ENCODE data around the gene GIGYF1.

GIGYF1 gene

DNA sequence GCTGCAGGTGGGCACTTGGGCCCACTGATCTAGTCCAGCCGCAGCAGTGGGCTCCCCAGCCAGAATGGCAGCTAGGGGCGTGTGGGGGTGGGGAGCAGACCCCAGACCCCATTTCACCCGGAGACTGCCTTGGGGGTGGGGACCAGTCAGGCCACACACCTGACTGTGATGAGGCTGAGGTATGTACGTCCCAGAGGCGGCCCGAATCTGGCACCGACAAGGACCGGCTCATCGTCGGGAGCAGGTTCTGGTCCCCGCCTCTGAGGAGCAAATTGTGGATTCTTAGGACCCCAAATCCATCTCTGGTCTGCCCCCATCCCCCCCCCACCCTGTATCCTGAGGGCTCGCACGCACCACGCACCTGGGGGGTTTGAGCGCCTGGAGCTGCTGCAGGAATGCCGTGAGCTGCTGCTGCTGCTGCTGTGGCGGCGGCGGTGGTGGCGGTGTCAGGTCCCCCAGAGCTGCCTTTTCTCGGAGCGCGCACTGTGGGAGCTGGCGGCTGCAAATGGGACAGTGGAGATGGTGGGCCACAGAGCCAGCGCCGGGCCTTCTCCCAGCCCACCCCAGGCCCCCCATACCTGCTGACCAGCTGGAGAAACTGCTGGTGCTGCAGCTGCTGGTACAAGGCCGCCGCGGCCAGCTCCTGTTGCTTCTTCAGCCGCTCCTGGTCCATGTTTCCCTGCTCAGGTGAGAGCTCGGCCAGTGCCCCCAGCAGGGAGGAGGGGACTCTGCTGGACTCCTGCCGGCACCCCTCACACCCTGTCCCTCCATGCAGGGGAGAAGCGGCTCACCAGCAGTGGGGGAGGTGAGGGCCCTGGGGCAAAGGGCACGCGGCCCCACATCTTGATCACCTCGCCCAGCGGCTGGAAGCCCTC is 10.2 kb downstream of the GIGYF1 start:
- DNase-seq, result no peak

DNA sequence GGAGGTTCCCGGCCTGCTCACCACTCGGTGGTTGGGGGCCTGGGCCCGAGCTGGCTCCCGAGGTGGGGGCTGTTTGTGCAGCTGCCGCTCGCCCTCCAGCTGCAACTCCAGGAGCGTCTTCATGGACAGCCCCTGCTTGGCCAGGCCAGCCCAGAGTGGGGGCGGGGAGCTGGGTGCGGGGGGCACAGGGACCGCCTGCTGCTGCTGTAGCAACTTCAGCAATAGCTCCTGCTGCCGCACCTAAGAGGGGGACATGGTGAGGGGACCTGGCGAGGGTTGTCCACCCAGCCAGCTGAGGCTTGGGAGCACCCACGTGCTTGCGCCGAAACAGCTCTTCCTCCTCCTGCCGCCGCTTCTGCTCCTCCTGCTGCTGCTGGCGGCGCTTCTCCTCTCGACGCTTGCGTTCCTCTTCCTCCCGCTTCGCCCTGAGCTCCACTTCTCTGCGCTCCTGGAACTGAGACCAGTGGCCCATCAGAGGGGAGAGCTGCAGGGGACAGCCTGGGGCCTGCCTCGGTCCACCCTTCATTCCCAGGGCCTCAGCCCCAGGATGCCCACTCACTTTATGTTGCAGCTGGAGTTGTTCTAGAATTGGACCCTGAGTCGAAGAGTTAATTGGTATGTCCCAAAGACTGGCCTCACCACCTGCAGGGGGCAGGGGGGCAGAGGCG is 10.9 kb downstream of the GIGYF1 start:
- no peak for DNase-seq

GRCh38 chr7:100682228-100682741 is 11.8 kb downstream of the GIGYF1 start:
- DNase-seq, result no peak

DNA sequence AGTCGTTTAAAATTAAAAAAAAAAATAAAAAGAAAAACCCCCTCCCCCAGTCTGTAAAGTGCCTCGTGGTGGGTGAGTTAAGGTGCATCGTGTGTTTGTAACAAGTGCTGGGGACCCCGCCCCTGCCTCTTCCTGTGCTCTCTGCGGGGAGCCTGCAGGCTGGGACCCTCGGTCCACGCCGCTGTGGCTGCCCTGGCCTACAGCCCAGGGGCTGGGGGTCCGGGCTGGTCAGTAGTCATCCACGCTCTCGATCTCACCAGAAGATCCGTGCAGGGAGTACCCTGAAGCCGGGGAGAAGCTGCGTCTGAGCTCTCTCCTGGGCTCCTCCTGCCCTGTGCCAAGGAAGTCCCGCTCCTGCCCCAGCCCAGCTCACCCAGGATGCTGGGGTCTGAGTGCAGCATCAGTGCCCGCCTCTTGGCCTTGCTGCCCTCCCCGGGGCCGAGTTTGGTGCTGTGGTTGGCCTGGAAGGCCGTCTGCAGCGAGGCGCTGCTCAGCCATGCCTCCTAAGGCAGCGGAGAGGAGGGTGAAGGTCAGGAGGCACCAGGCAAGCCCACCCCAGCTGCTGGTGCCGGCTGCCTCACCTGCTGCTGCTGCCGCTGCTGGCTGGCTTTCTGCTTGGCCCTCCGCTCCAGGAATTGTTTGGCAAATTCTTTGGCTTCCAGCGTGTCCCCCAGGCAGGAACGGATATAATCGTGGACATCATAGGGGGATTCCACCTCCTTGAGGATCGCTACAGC is 12.4 kb downstream of the GIGYF1 start:
- no peak for DNase-seq

GRCh38 chr7:100680576-100681271 is 13.3 kb downstream of the GIGYF1 start:
- DNase-seq, result no peak

- no peak for DNase-seq
These were observed 14.0 kb downstream of the GIGYF1 start for GRCh38 chr7:100679927-100680575.

DNA sequence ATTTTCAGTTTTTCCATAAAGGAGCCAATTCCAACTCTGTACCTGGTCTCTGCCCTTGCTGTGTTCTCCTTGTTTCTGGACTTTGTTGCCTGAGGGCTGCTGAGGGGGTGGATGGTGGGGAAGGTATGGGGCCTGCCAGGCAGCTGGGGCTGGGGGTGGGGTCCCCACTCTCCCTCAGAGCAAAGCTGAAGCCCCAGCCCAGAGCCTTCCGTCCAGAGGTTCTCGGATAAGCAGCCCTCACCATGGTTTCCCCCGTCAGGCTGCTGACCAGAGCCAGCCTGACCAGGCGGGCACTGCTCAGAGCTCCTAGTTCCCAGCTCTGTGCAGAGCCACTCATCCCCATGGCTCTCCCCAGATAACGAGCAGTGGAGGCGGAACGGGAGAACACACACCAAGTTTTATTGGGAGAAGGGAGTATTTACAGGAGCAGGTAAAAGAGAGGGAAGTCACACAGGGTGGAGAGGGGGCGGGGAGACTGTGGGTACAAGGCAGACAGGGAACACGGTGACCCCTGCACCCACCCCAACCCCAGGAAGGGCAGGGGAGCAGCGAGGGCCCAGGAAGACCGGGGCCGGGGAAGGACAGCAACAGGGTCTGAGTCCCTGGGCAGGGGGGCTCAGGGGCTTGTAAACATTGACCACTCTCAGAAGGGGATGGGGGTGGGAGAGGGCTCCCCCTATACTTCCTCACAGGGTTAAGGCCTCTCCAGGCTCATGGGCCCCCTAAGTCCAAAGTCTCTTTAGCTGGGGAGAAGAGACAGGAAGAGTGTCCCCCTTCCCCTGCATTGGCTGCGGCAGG is 14.7 kb downstream of the GIGYF1 start:
- DNase-seq, result no peak

DNA sequence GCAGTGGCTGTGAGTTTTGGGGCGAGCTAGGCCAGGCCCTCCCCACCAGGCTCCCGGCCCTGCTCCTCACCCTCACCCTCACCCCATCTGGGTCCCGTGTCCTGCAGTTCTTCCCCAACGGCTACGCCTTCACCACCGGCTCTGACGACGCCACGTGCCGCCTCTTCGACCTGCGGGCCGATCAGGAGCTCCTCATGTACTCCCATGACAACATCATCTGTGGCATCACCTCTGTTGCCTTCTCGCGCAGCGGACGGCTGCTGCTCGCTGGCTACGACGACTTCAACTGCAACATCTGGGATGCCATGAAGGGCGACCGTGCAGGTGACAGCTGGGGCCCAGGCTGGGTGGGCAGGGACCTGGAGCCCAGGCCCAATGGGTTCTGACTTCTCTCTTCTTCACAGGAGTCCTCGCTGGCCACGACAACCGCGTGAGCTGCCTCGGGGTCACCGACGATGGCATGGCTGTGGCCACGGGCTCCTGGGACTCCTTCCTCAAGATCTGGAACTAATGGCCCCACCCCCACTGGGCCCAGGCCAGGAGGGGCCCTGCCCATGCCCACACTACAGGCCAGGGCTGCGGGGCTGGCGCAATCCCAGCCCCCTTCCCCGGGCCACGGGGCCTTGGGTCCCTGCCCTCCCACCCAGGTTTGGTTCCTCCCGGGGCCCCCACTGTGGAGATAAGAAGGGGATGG is 15.6 kb downstream of the GIGYF1 start:
- no peak for DNase-seq

GRCh38 chr7:100677308-100678267 is 16.5 kb downstream of the GIGYF1 start:
- no peak for DNase-seq

DNA sequence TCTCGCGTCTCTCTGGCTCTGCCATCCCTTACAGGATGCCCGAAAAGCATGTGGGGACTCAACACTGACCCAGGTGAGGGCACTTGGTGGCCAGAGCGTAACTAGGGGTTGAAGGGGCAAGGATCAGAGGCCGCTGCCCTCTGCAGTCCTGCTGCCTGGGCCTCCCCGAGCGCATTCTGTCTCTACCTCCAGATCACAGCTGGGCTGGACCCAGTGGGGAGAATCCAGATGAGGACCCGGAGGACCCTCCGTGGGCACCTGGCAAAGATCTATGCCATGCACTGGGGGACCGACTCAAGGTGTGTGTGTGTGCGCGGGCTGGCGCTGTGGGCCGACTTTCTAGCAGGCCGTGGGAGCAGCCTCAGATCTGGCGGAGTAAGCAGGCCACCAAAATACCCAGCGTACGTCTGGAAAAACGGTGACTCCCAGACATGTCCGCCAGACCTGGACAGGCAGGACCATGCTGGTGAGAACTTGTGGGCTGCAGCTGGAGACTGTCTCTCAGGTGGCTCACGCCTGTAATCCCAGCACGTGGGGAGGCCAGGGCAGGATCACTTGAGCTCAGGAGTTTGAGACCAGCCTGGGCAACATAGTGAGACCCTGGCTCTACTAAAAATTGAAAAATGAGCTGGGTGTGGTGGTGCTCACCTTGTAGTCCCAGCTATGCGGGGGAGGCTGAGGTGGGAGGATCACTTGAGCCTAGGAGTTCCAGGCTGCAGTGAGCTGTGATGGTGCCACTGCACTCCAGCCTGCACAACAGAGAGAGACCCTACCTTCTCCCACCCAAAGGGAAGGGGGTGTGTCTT is 17.3 kb downstream of the GIGYF1 start:
- DNase-seq, result no peak

GRCh38 chr7:100675581-100676350 is 18.3 kb downstream of the GIGYF1 start:
- no peak for DNase-seq

DNA sequence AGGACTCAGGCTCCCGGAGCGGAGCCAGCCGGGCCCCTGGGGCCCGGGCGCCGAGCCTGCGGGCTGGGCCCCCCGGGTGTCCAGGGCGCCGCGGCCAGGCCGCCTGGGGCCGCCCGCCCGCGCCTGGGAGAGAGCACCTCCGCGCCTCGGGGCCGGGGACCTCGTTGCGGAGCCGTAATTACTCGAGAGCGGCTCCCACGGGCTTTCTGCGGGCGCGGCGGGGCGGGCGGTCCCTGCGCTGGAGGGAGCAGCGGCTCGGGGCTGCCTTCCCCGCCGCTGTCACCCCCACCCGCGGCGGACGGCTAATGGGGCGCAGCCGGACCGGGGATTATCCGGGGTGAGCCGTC is 19.0 kb downstream of the GIGYF1 start:
- DNase-seq, result no peak

DNA sequence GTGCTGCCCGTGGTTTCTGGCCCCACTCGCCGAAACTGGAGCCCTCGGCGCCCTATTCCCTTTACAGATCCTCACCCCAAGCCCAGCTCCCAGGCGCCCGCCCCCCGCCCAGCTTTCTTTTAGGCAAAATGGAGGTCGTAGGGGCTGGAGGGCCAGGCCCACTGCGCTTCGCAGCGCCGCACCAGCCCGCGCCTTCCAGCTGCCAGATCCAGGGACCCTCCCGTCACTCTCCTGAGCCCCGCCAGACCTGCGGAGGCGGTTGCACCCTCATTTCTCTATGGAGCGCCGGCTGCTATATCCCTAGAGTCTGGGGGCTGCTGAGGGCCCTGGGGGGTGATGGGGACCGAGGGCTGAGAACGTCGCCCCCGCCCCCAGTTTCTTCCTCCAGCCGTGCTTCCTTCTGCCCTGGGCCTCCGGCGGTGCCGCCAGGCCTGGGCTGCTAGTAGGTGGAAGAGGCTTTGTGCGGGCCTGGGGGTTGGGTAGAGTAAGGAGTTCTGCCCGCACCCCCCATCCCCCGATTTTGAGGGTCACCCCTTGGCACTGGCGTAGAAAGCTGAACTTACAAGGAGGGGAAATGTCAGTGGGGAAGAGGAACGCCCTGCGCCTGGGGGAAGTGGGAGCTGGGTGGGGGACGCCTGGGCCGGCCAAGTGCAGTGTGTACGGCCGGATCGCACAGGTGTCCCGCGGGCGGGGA is 19.5 kb downstream of the GIGYF1 start:
- no peak for DNase-seq

DNA sequence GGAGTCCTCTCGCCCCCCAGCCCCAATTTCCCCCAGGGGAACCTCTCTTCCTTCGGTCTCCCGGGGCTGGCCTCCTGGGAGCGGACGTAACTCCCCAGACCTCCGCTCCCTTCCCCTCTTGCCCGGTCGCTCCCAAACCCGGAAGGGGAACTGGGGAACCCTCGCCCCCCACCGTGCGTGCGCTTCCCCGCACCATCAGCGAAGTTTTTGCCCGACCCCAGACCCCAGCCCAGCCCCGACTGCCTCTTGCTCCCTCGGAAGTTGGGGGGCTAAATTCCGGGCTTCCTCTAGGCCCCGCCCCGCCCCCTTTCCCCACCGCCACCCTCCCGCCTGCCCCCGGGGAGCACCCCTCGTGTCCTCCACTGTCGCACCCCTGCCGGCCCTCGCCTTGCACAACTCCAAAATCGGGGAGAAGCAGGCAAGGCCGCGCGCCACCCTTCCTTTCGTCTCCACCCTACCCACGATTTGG is 20.1 kb downstream of the GIGYF1 start:
- no peak for DNase-seq

DNA sequence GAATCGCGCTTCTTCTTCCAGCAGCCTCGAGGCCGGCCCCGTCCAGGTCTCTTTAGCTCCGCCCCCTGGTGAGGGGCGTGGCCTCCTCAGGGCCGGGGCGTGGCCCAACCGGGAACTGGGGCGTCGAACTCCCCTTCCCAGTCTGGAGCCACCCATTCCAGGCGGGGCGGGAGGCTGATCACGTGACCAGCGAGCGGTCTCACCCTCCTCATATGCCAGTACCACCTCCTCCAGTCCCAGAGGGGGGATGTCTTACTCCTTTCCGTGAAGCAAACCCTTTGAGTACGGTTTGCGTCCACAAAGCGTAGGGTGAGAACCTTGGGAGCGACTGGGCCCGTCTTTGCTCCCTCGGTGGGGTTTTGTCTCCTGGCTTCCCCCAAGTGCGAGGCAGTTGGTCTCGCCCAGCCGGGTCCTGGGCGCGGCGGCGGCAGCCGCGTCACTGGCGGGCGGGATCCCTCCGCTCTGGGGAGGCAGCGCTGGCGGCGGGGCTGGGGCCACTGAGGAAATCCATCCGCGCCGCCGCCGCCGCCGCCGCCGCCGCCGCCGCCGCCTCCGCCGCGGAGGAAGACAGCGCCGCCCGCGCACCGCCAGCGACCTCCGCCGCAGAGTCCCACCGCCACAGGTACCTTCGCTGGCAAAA is 20.6 kb downstream of the GIGYF1 start, which contains the start of gene GNB2:
TSS of gene GNB2 (plus strand) at position 439 of the 640 bp plus-strand sequence. CDS start 2,526 bp downstream, outside the sequence.
- DNase-seq, result peak; percentile 90

All from NCI-H510A (cell line).